ENCODE results near the gene ATP9B. TPM values are rescaled to one million over a fixed set of nuclear protein-coding genes. Genes with fewer than 3 reads are reported as not detected.
A peak's percentile ranks its signal among the peaks of the same experiment; 100 is the strongest.

The ATP9B gene
- total RNA-seq, 1 experiment from 2014 or later, result 25.5 TPM

DNA sequence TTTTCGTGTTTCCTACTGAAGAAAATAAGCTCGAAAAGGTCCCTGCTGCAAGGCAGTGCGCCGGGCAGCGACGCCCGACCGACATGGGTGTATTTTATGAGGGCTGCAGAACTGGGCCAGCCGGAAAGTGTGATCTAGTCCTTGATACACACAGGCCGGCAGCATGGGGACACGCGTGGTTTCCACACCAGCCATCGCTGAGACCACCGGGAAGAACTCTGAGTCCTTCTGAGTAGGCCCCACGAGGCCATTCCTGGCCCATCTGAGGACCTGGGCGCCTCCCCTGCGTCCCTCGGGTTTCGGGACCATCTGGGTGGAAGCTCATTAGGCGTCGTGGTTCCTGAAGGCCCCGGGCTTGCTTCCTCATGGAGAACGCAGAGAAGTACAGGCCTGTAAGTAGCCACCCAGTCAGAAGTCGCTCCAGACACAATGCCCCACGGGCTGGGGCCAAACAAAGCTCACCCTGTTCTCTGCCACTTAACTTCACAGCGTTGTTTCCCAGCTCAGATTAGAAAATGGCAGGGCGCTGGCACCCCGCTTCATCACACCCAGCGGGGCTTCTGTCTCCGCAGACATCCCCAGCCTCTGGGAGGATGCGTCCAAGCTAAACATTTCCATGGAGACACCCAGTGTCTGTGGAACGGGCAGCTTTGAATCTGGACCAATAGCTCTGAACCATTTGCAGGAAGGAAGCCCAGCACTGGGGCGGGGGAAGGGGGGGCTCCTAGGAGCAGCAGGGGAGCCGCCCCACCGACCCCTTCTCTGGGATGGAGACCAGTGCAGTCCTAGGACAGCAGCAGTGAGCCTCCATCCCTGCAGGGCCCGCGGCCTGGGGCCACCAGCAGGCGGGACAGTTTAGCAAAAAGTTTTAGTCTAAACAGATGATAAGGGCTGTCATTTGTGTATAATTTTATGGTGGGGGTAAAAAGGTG is 328.9 kb downstream of the ATP9B start:
- H3K9me3 Mint-ChIP-seq (ENCODE audit: unreplicated experiment), result no peaks in the 10 kb centered on the region
- ChIA-PET CTCF (interaction anchor here (1.2 to 1.4 kb wide), 3 partner anchors 17 to 132 kb away, joined by 4 to 6 read pairs (median 5); no protein-coding TSS in a partner anchor), POLR2A (no interaction called here)
- H3K4me1 Mint-ChIP-seq (ENCODE audit: insufficient read depth, unreplicated experiment), result no peaks in the 10 kb centered on the region
- TF ChIP-seq, protein P1, sequence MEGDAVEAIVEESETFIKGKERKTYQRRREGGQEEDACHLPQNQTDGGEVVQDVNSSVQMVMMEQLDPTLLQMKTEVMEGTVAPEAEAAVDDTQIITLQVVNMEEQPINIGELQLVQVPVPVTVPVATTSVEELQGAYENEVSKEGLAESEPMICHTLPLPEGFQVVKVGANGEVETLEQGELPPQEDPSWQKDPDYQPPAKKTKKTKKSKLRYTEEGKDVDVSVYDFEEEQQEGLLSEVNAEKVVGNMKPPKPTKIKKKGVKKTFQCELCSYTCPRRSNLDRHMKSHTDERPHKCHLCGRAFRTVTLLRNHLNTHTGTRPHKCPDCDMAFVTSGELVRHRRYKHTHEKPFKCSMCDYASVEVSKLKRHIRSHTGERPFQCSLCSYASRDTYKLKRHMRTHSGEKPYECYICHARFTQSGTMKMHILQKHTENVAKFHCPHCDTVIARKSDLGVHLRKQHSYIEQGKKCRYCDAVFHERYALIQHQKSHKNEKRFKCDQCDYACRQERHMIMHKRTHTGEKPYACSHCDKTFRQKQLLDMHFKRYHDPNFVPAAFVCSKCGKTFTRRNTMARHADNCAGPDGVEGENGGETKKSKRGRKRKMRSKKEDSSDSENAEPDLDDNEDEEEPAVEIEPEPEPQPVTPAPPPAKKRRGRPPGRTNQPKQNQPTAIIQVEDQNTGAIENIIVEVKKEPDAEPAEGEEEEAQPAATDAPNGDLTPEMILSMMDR (IDR thresholded peaks at IDR 0.05; ENCODE audit: unreplicated experiment), result no peak
- intact Hi-C loops (cut with micrococcal nuclease), result no loop called here
- H3K36me3 Mint-ChIP-seq (ENCODE audit: insufficient read depth, unreplicated experiment), result no peaks in the 10 kb centered on the region
- no peaks in the 10 kb centered on the region for H3K27me3 Mint-ChIP-seq (ENCODE audit: insufficient read depth, unreplicated experiment)
- BruUV-seq (replicated peaks), result no TSS peak
- no peak overlapping the region for H3K4me3 Mint-ChIP-seq (ENCODE audit: unreplicated experiment)
- no peak overlapping the region for H3K27ac Mint-ChIP-seq (ENCODE audit: low read depth, unreplicated experiment)
- no peak for DNase-seq (ENCODE audit: unreplicated experiment)

DNA sequence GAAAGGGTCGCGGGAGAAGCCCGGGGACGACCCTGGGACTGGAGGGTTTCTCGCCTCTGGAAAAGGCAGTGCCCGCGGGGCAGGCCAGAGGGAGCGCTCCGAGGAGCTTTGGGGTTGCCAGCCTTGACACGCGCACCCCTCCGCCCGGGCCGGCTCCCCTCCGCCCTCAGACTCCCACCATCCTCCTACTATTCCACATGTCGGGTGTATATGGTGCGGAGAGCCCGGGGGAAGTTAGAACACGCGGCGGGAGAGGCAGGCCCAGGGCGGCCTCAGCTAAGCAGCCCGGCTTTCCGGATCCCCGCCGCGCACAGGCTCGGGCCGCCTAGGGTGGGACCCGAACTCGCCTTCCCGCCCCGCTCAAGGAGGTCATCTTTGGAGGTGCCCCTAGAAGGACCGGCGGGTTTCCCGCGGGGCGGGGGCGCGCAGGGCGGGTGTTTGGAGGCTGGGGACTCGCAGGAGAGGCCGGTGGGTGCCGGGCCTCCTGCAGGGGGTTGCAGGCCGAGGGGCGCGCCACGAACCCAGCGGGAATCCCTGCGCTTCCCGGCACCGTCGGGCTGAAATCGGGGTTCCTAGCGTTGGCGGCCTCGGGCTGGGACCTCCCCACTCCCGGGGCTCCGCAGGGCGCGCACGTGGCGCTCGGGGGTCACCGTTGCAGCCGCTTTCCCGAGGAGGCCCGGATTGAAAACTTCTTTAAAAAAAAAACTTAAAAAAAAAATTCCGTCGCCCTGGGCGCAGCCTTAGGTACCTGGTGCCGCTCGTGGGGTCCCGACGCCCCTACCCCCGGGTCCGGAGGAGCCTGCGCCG is 330.3 kb downstream of the ATP9B start:
- POLR2A ChIA-PET, result no interaction called here
- Mint-ChIP-seq H3K27ac (ENCODE audit: low read depth, unreplicated experiment) (no peak overlapping the region), H3K36me3 (ENCODE audit: insufficient read depth, unreplicated experiment) (no peaks in the 10 kb centered on the region), H3K4me1 (ENCODE audit: insufficient read depth, unreplicated experiment) (no peaks in the 10 kb centered on the region), H3K9me3 (ENCODE audit: unreplicated experiment) (no peaks in the 10 kb centered on the region), H3K27me3 (ENCODE audit: insufficient read depth, unreplicated experiment) (no peaks in the 10 kb centered on the region), H3K4me3 (ENCODE audit: unreplicated experiment) (peak overlapping the region; percentile 18)
- no TSS peak for BruUV-seq (replicated peaks)
- CTCF ChIA-PET, result interaction anchor here (0.7 kb wide), 1 partner anchor 35 kb away, joined by 4 read pairs; no protein-coding TSS in a partner anchor
- intact Hi-C loops (cut with micrococcal nuclease), result no loop called here
- TF ChIP-seq, protein P1 (IDR thresholded peaks at IDR 0.05; ENCODE audit: unreplicated experiment), result no peak
- DNase-seq (ENCODE audit: unreplicated experiment), result no peak

DNA sequence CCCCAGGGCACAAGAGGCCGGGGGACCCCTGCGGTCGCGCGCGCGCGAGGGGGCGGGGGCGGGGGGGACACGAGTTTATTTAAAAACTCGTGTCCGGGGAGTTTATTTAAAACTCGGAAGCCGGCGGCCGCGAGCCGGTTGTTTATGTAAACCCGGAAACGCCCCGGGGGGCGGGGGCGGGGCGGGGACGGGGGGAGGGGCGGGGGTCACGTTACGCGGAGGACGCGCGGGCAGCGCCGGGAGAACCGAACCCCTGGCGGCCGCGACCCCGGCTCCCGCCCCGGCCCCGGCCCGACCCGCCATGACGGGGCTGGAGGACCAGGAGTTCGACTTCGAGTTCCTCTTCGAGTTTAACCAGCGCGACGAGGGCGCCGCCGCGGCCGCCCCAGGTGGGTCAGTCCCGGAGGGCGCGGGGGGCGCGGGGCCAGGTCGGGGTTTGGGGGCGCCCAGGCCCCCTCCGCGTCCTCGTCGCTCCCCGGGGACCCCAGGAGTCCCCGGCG is 330.9 kb downstream of the ATP9B start:
- no peaks in the 10 kb centered on the region for H3K27me3 Mint-ChIP-seq (ENCODE audit: insufficient read depth, unreplicated experiment)
- intact Hi-C loops (cut with micrococcal nuclease), result no loop called here
- H3K27ac Mint-ChIP-seq (ENCODE audit: low read depth, unreplicated experiment), result no peak overlapping the region
- no peak overlapping the region for H3K4me3 Mint-ChIP-seq (ENCODE audit: unreplicated experiment)
- TF ChIP-seq, protein P1 (IDR thresholded peaks at IDR 0.05; ENCODE audit: unreplicated experiment), result no peak
- H3K36me3 Mint-ChIP-seq (ENCODE audit: insufficient read depth, unreplicated experiment), result no peaks in the 10 kb centered on the region
- BruUV-seq (replicated peaks), result no TSS peak
- CTCF ChIA-PET, result no interaction called here
- POLR2A ChIA-PET, result no interaction called here
- H3K4me1 Mint-ChIP-seq (ENCODE audit: insufficient read depth, unreplicated experiment), result no peaks in the 10 kb centered on the region
- H3K9me3 Mint-ChIP-seq (ENCODE audit: unreplicated experiment), result no peaks in the 10 kb centered on the region
- no peak for DNase-seq (ENCODE audit: unreplicated experiment)
